Uterus (tissue), 2 donors: ENCODE results near the gene TPRG1L.

Experiments used
- CTCF ChIP-seq, 4 experiments: fragments of 200-600 bp in 2 of 4; fragments of 450-650 bp in 2 of 4; sonication (generic) in 2 of 4; IDR thresholded peaks; one replicate each; pipeline ENCODE4 v1.5.1; 2016 to 2019; ENCODE audit warnings: antibody characterized with exemption in 4 of 4, mild to moderate bottlenecking in 2 of 4, moderate library complexity in 1 of 4
- POLR2A ChIP-seq, 2 donors: fragments of 450-650 bp; IDR thresholded peaks; one replicate each; pipeline ENCODE4 v1.6.1; 2016; ENCODE audit warnings: antibody characterized with exemption in 2 of 2, mild to moderate bottlenecking in 1 of 2, moderate library complexity in 1 of 2

- no peak for TF ChIP-seq CTCF (IDR thresholded peaks at IDR 0.05)
- no peak for TF ChIP-seq POLR2A (IDR thresholded peaks at IDR 0.05)
Observed at GRCh38 chr1:3670823-3671265, 46.0 kb downstream of the TPRG1L start.
